Bronchial epithelial cell (primary cell): ENCODE results near the gene NCKAP5L. TPM values are rescaled to one million over a fixed set of nuclear protein-coding genes. Genes with fewer than 3 reads are reported as not detected.

Experiments
- DNase-seq: peaks from one replicate; pipeline ENCODE4 v3.0.0-alpha.2; 2010; ENCODE audit warnings: low read depth
- FAIRE-seq: peaks from 2 replicates; lab custom pipeline; 2011; peaks lifted over from hg19 to GRCh38; lab: Jason Lieb, UNC
- H3K27me3 ChIP-seq: 2 replicates; pipeline ENCODE4 v1.5.1; 2011; ENCODE audit warnings: low read length; ENCODE audit not compliant: control insufficient read depth, insufficient read depth
- H3K36me3 ChIP-seq: 2 replicates; pipeline ENCODE4 v1.5.1; 2011; ENCODE audit warnings: low read length; ENCODE audit not compliant: control insufficient read depth, insufficient read depth
- H3K4me3 ChIP-seq: 2 replicates; pipeline ENCODE4 v1.5.1; 2011; ENCODE audit warnings: mild to moderate bottlenecking, low read depth, low read length, control low read depth
- total RNA-seq: library from RNA; depleted of rRNA; stranded (reverse); fragments of >200 nt; gene quantifications from 2 replicates; pipeline ENCODE4 v1.2.1, GENCODE V29; 2014
- TF ChIP-seq, protein P1 (sequence below): IDR thresholded peaks from 2 replicates; pipeline ENCODE4 v1.5.1; 2011; ENCODE audit warnings: mild to moderate bottlenecking, moderate library complexity, low read length, control low read depth, inconsistent platforms; ENCODE audit not compliant: insufficient read depth, severe bottlenecking

The NCKAP5L gene
- total RNA-seq, 1 donor from 2014 or later: 3.7 TPM

DNA sequence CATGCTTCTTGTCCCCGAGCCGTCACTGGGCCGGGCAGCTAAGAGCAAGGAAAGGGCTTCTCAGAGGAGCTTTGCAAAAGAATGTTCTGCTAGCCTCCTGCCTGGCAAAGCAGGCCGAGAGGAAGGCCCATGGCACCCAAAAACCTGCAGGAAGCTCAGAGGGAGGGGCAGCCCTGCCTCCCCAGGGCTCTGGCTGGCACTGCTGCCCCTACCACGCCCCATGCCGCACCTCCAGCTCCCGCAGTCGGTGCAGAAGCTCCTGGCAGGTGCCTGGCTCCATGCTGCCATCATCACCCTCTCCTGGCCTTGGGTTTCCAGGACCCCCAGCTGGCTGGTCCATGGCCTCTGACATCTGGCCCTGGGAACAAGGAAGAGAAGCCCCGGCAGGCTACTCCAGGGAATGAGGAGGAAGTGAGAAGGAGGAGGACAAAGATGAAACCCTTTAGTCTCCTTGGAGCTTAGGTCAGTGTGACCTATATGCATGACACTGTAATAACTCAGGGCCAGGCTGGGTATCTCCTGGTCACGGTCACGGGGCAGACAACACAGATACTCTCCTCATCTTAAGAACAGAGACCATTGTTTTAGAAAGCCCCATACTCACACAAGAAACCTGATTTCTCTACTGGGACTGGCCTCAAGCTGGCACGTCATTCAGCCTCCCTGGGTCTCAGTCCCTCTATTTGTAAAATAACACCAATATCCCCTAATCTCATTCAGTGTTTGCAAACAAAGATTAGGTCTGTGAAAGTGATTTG is 24.3 kb downstream of the NCKAP5L start:
- DNase-seq: no peak
- TF ChIP-seq, protein P1, sequence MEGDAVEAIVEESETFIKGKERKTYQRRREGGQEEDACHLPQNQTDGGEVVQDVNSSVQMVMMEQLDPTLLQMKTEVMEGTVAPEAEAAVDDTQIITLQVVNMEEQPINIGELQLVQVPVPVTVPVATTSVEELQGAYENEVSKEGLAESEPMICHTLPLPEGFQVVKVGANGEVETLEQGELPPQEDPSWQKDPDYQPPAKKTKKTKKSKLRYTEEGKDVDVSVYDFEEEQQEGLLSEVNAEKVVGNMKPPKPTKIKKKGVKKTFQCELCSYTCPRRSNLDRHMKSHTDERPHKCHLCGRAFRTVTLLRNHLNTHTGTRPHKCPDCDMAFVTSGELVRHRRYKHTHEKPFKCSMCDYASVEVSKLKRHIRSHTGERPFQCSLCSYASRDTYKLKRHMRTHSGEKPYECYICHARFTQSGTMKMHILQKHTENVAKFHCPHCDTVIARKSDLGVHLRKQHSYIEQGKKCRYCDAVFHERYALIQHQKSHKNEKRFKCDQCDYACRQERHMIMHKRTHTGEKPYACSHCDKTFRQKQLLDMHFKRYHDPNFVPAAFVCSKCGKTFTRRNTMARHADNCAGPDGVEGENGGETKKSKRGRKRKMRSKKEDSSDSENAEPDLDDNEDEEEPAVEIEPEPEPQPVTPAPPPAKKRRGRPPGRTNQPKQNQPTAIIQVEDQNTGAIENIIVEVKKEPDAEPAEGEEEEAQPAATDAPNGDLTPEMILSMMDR: no peak
- FAIRE-seq: no peak
- no peak overlapping the region for H3K4me3 ChIP-seq
- H3K36me3 ChIP-seq: peaks cover 15% of the 10 kb centered on the region
- no peaks in the 10 kb centered on the region for H3K27me3 ChIP-seq

- DNase-seq: no peak
- H3K36me3 ChIP-seq: peaks cover 18% of the 10 kb centered on the region
- FAIRE-seq: no peak
- H3K4me3 ChIP-seq: no peak overlapping the region
- TF ChIP-seq, protein P1: no peak
- no peaks in the 10 kb centered on the region for H3K27me3 ChIP-seq
Measured at GRCh38 chr12:49801141-49802063, 26.8 kb downstream of the NCKAP5L start.

DNA sequence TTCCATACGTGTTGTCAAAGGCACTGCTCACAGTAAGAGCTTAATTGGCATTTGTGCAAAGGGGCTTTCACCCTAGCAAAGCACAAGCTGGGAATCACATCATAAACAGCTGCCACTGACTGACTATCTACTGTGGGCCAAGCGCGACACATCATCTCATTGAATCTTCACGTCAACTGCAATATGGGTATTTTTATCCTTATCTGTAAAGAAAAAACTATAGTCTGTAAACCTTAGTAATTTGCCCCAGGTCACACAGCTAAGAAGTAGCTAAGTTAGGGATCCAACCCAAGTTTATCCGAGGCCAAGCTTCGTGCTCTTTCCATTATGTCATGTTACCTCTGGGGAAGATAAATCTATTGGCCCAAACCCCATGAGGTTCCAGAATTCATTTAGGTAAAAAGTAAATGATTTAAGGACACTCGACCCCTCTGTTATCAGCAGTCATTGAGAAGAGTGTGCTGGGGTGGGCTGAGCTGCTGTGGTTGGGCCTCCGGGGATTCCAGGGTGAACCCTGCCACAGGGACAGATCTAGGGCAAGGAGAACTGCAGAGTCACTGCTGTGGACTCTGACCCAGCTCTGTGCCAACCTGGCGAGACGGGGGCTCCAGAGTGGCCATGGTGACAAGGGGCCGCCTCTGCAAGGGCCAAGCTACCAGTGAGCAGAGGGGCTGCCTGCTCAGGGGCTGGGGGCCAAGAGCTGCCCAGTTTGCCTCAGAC is 27.6 kb downstream of the NCKAP5L start:
- DNase-seq: no peak
- Histone ChIP-seq H3K4me3 (no peak overlapping the region), H3K27me3 (no peaks in the 10 kb centered on the region), H3K36me3 (peaks cover 18% of the 10 kb centered on the region)
- FAIRE-seq: no peak
- TF ChIP-seq, protein P1: no peak

- Histone ChIP-seq H3K27me3 (no peaks in the 10 kb centered on the region), H3K4me3 (no peak overlapping the region), H3K36me3 (peaks cover 15% of the 10 kb centered on the region)
- TF ChIP-seq, protein P1: no peak
- FAIRE-seq (no peak), DNase-seq (no peak)
Measured at GRCh38 chr12:49798934-49799333, 29.3 kb downstream of the NCKAP5L start.

- DNase-seq: no peak
- TF ChIP-seq, protein P1: no peak
- FAIRE-seq: no peak
- Histone ChIP-seq H3K27me3 (no peaks in the 10 kb centered on the region), H3K4me3 (no peak overlapping the region), H3K36me3 (peaks cover 15% of the 10 kb centered on the region)
Measured at GRCh38 chr12:49798248-49798647, 30.0 kb downstream of the NCKAP5L start.
